ENCODE data around the gene MYO18B.

The MYO18B gene

GRCh38 chr22:25728071-25728470 is 13.9 kb upstream of the MYO18B start:
- Mint-ChIP-seq H3K36me3 (ENCODE audit: low read depth) (no peaks in the 10 kb centered on the region), H3K27ac (no peak overlapping the region), H3K27me3 (peaks cover 4% of the 10 kb centered on the region), H3K9me3 (no peaks in the 10 kb centered on the region), H3K4me1 (ENCODE audit: low read depth) (peaks cover 6% of the 10 kb centered on the region), H3K4me3 (no peak overlapping the region)
- DNase-seq: no peak

GRCh38 chr22:25729016-25729995 is 12.7 kb upstream of the MYO18B start:
- peaks cover 9% of the 10 kb centered on the region for H3K4me1 Mint-ChIP-seq (ENCODE audit: low read depth)
- no peak overlapping the region for H3K27ac Mint-ChIP-seq
- no peak for DNase-seq
- no peaks in the 10 kb centered on the region for H3K9me3 Mint-ChIP-seq
- H3K27me3 Mint-ChIP-seq: peaks cover 8% of the 10 kb centered on the region
- H3K36me3 Mint-ChIP-seq (ENCODE audit: low read depth): no peaks in the 10 kb centered on the region
- no peak overlapping the region for H3K4me3 Mint-ChIP-seq

- no peaks in the 10 kb centered on the region for H3K36me3 Mint-ChIP-seq (ENCODE audit: low read depth)
- peaks cover 17% of the 10 kb centered on the region for H3K27me3 Mint-ChIP-seq
- H3K9me3 Mint-ChIP-seq: no peaks in the 10 kb centered on the region
- H3K27ac Mint-ChIP-seq: peak overlapping the region; percentile 92
- no peak for DNase-seq
- H3K4me3 Mint-ChIP-seq: no peak overlapping the region
- peaks cover 28% of the 10 kb centered on the region for H3K4me1 Mint-ChIP-seq (ENCODE audit: low read depth)
These were observed 6.3 kb upstream of the MYO18B start for GRCh38 chr22:25735650-25736049.

- Mint-ChIP-seq H3K27ac (peak overlapping the region; percentile 92), H3K4me3 (peak overlapping the region; percentile 42), H3K4me1 (ENCODE audit: low read depth) (peaks cover 28% of the 10 kb centered on the region), H3K27me3 (peaks cover 17% of the 10 kb centered on the region), H3K9me3 (no peaks in the 10 kb centered on the region), H3K36me3 (ENCODE audit: low read depth) (no peaks in the 10 kb centered on the region)
- DNase-seq: peak; percentile 46
These were observed 5.5 kb upstream of the MYO18B start for GRCh38 chr22:25736378-25737011.

- H3K4me3 Mint-ChIP-seq: no peak overlapping the region
- no peaks in the 10 kb centered on the region for H3K9me3 Mint-ChIP-seq
- no peak for DNase-seq
- peaks cover 24% of the 10 kb centered on the region for H3K4me1 Mint-ChIP-seq (ENCODE audit: low read depth)
- no peak overlapping the region for H3K27ac Mint-ChIP-seq
- H3K27me3 Mint-ChIP-seq: peaks cover 12% of the 10 kb centered on the region
- no peaks in the 10 kb centered on the region for H3K36me3 Mint-ChIP-seq (ENCODE audit: low read depth)
These were observed 2.2 kb upstream of the MYO18B start for GRCh38 chr22:25739659-25740344.

- H3K4me3 Mint-ChIP-seq: no peak overlapping the region
- H3K27ac Mint-ChIP-seq: no peak overlapping the region
- no peak for DNase-seq
- H3K9me3 Mint-ChIP-seq: no peaks in the 10 kb centered on the region
- no peaks in the 10 kb centered on the region for H3K36me3 Mint-ChIP-seq (ENCODE audit: low read depth)
- peaks cover 14% of the 10 kb centered on the region for H3K4me1 Mint-ChIP-seq (ENCODE audit: low read depth)
- peaks cover 9% of the 10 kb centered on the region for H3K27me3 Mint-ChIP-seq
These were observed 1.1 kb downstream of the MYO18B start for GRCh38 chr22:25742918-25743708.

GRCh38 chr22:25744694-25745093 is 2.7 kb downstream of the MYO18B start:
- Mint-ChIP-seq H3K4me3 (no peak overlapping the region), H3K4me1 (ENCODE audit: low read depth) (peaks cover 22% of the 10 kb centered on the region), H3K9me3 (no peaks in the 10 kb centered on the region), H3K36me3 (ENCODE audit: low read depth) (no peaks in the 10 kb centered on the region), H3K27ac (no peak overlapping the region), H3K27me3 (peaks cover 10% of the 10 kb centered on the region)
- no peak for DNase-seq

GRCh38 chr22:25745341-25746011 is 3.5 kb downstream of the MYO18B start:
- no peak for DNase-seq
- Mint-ChIP-seq H3K27ac (peak overlapping the region; percentile 42), H3K4me3 (no peak overlapping the region), H3K9me3 (no peaks in the 10 kb centered on the region), H3K36me3 (ENCODE audit: low read depth) (no peaks in the 10 kb centered on the region), H3K27me3 (peaks cover 10% of the 10 kb centered on the region), H3K4me1 (ENCODE audit: low read depth) (peaks cover 30% of the 10 kb centered on the region)

GRCh38 chr22:25746012-25746373 is 4.0 kb downstream of the MYO18B start:
- no peak overlapping the region for H3K4me3 Mint-ChIP-seq
- peak overlapping the region; percentile 42 for H3K27ac Mint-ChIP-seq
- no peaks in the 10 kb centered on the region for H3K9me3 Mint-ChIP-seq
- H3K27me3 Mint-ChIP-seq: peaks cover 10% of the 10 kb centered on the region
- H3K4me1 Mint-ChIP-seq (ENCODE audit: low read depth): peaks cover 34% of the 10 kb centered on the region
- no peak for DNase-seq
- no peaks in the 10 kb centered on the region for H3K36me3 Mint-ChIP-seq (ENCODE audit: low read depth)

- Mint-ChIP-seq H3K4me3 (no peak overlapping the region), H3K27me3 (peaks cover 16% of the 10 kb centered on the region), H3K4me1 (ENCODE audit: low read depth) (peaks cover 34% of the 10 kb centered on the region), H3K9me3 (no peaks in the 10 kb centered on the region), H3K36me3 (ENCODE audit: low read depth) (no peaks in the 10 kb centered on the region), H3K27ac (no peak overlapping the region)
- DNase-seq: no peak
These were observed 5.4 kb downstream of the MYO18B start for GRCh38 chr22:25747245-25747944.

- peaks cover 34% of the 10 kb centered on the region for H3K4me1 Mint-ChIP-seq (ENCODE audit: low read depth)
- H3K27me3 Mint-ChIP-seq: peaks cover 14% of the 10 kb centered on the region
- no peak overlapping the region for H3K4me3 Mint-ChIP-seq
These were observed 6.2 kb downstream of the MYO18B start for GRCh38 chr22:25748140-25748539.

GRCh38 chr22:25748704-25749103 is 6.7 kb downstream of the MYO18B start:
- Mint-ChIP-seq H3K27me3 (peaks cover 13% of the 10 kb centered on the region), H3K36me3 (ENCODE audit: low read depth) (no peaks in the 10 kb centered on the region), H3K9me3 (no peaks in the 10 kb centered on the region), H3K27ac (no peak overlapping the region), H3K4me3 (no peak overlapping the region), H3K4me1 (ENCODE audit: low read depth) (peaks cover 34% of the 10 kb centered on the region)
- DNase-seq: no peak

More at GRCh38 chr22:25748140-25748539, 6.2 kb downstream of the MYO18B start:
- Mint-ChIP-seq H3K36me3 (ENCODE audit: low read depth) (no peaks in the 10 kb centered on the region), H3K9me3 (no peaks in the 10 kb centered on the region), H3K27ac (no peak overlapping the region)
- no peak for DNase-seq

GRCh38 chr22:25749420-25750169 is 7.6 kb downstream of the MYO18B start:
- H3K27me3 Mint-ChIP-seq: peaks cover 13% of the 10 kb centered on the region
- DNase-seq: no peak
- H3K9me3 Mint-ChIP-seq: no peaks in the 10 kb centered on the region
- H3K36me3 Mint-ChIP-seq (ENCODE audit: low read depth): no peaks in the 10 kb centered on the region
- peak overlapping the region; percentile 32 for H3K4me3 Mint-ChIP-seq
- H3K27ac Mint-ChIP-seq: peak overlapping the region; percentile 87
- peaks cover 34% of the 10 kb centered on the region for H3K4me1 Mint-ChIP-seq (ENCODE audit: low read depth)
